ENCODE data around the gene CARF.
A peak's percentile ranks its signal among the peaks of the same experiment; 100 is the strongest.

- no peak for TF ChIP-seq TEAD4 (CRISPR knock-in tag; IDR thresholded peaks at IDR 0.05)
- peak; percentile 26; the same call in 1 of the 2 replicates for TF ChIP-seq MAX (CRISPR knock-in tag; IDR thresholded peaks at IDR 0.05)
- 0 out of 2 replicates have a peak, but pooled peaks have one; percentile 25 for TF ChIP-seq MYBL2 (CRISPR knock-in tag; IDR thresholded peaks at IDR 0.05)
- no peak for TF ChIP-seq CTCF (IDR thresholded peaks at IDR 0.05)
- no peak for TF ChIP-seq ZNF219 (CRISPR knock-in tag; IDR thresholded peaks at IDR 0.05; ENCODE audit: borderline replicate concordance)
- no peak for TF ChIP-seq IRF2 (CRISPR knock-in tag; IDR thresholded peaks at IDR 0.05; ENCODE audit: borderline replicate concordance, low read depth)
- no peak for TF ChIP-seq ZNF232 (CRISPR knock-in tag; IDR thresholded peaks at IDR 0.05)
- no peak for TF ChIP-seq ATF2 (CRISPR knock-in tag; IDR thresholded peaks at IDR 0.05; ENCODE audit: borderline replicate concordance, low read depth)
These were observed 40.6 kb upstream of the CARF start, which contains the start of gene ICA1L for GRCh38 chr2:202871300-202872141.

Measured in WTC11 (cell line).